ENCODE data around the gene CPD. TPM values are rescaled to one million over a fixed set of nuclear protein-coding genes. Genes with fewer than 3 reads are reported as not detected.

CPD gene
- total RNA-seq, 2 donors from 2014 or later, result 55.2 to 109 TPM

DNA sequence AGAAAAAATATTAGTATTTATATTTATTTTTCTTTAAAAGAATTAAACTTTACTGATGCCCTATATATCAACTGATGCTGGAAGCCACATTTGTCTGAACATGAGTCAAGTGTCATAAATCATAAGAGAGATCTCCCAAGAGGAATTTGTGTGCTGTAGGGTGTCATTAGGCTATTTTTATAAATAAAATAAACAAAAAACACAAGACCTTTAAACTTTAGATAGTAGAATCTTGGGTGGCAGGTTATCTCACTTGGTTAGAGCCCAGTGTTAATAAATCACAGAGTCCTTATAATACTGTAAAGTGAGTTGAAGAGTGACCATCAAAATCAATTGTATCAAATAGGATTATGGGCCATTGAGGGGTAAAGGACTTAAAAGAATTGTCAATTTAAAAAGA is 21.3 kb upstream of the CPD start:
- Histone ChIP-seq H3K4me3 (no peak overlapping the region), H3K27ac (no peak overlapping the region), H3K9me3 (peaks cover 8% of the 10 kb centered on the region), H3K4me1 (ENCODE audit: control insufficient read depth in 1 of 2, low read depth in 2 of 2) (no peaks in the 10 kb centered on the region), H3K27me3 (replicated peaks; ENCODE audit: insufficient read depth) (no peaks in the 10 kb centered on the region), H3K36me3 (no peaks in the 10 kb centered on the region)
- TF ChIP-seq, protein P1, sequence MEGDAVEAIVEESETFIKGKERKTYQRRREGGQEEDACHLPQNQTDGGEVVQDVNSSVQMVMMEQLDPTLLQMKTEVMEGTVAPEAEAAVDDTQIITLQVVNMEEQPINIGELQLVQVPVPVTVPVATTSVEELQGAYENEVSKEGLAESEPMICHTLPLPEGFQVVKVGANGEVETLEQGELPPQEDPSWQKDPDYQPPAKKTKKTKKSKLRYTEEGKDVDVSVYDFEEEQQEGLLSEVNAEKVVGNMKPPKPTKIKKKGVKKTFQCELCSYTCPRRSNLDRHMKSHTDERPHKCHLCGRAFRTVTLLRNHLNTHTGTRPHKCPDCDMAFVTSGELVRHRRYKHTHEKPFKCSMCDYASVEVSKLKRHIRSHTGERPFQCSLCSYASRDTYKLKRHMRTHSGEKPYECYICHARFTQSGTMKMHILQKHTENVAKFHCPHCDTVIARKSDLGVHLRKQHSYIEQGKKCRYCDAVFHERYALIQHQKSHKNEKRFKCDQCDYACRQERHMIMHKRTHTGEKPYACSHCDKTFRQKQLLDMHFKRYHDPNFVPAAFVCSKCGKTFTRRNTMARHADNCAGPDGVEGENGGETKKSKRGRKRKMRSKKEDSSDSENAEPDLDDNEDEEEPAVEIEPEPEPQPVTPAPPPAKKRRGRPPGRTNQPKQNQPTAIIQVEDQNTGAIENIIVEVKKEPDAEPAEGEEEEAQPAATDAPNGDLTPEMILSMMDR (IDR thresholded peaks at IDR 0.05), result no peak
- DNase-seq (ENCODE audit: low spot score) (no peak), ATAC-seq (ENCODE audit: insufficient number of reproducible peaks, low FRiP score, low read depth) (no peak)

DNA sequence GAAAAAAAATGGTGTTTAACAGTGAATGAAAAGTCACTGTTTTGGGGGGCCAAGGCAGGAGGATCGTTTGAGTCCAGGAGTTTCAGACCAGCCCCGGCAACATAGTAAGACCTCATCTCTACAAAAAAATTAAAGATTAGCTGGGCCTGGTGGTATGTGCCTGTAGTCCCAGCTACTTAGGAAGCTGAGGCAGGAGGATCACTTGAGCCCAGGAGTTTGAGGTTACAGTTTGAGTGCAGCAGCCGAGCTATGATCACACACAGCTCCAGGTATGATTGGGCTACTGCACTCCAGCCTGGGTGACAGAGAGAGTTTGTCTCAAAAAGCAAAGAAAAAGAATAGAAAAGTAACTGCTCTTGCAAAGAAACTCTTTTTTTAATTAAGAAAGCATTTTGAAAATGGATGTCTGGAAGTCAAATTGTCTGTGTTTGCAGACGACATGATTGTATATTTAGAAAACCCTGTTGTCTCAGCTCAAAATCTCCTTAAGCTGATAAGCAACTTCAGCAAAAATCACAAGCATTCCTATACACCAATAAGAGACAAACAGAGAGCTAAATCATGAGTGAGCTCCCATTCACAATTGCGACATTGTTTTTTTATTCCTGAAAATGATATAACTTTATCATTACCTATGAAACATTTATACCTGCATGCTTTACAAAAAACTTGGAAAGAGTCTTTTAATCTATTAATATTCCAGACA is 20.5 kb upstream of the CPD start:
- no peaks in the 10 kb centered on the region for H3K36me3 ChIP-seq
- no peaks in the 10 kb centered on the region for H3K4me1 ChIP-seq (ENCODE audit: control insufficient read depth in 1 of 2, low read depth in 2 of 2)
- no peak overlapping the region for H3K4me3 ChIP-seq
- ATAC-seq (ENCODE audit: insufficient number of reproducible peaks, low FRiP score, low read depth) (no peak), DNase-seq (ENCODE audit: low spot score) (no peak)
- TF ChIP-seq, protein P1 (IDR thresholded peaks at IDR 0.05), result no peak
- H3K27ac ChIP-seq, result no peak overlapping the region
- no peaks in the 10 kb centered on the region for H3K27me3 ChIP-seq (replicated peaks; ENCODE audit: insufficient read depth)
- peaks cover 9% of the 10 kb centered on the region for H3K9me3 ChIP-seq

DNA sequence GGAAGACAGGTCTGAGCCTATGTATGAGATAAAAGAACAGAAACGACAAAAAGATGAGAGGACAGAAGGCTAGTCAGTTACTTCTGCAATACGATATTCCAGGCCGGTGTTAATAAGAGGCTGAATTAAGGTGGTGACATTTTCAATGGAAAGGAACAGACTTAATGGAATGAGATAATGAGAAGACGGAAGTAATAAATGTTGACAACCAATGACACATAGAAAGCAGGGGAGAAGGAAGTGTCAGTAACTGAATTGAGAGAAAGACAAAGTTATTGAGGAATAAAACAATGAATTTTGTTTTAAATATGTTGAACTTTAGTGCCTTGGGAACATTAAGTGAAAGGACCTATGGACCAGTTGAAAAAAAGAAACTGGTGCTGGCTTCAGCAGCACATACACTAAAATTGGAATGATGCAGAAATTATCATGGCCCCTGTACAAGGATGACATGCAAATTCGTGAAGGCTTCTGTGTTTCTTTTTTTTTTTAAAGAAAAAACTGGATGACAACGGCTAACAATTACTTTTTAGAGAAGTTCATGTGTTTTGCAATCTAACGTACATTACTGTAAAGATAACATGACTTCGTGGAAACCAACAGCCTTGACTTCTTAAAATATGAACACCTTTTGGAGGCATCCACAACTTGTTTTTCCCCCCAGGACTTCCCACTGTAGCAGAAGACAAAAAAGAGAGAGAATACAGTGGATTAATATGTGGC is 18.5 kb upstream of the CPD start:
- no peak for ATAC-seq (ENCODE audit: insufficient number of reproducible peaks, low FRiP score, low read depth)
- no peak overlapping the region for H3K27ac ChIP-seq
- H3K27me3 ChIP-seq (replicated peaks; ENCODE audit: insufficient read depth), result no peaks in the 10 kb centered on the region
- no peak overlapping the region for H3K4me3 ChIP-seq
- no peak for DNase-seq (ENCODE audit: low spot score)
- peaks cover 9% of the 10 kb centered on the region for H3K9me3 ChIP-seq
- H3K36me3 ChIP-seq, result no peaks in the 10 kb centered on the region
- H3K4me1 ChIP-seq (ENCODE audit: control insufficient read depth in 1 of 2, low read depth in 2 of 2), result no peaks in the 10 kb centered on the region
- TF ChIP-seq, protein P1 (IDR thresholded peaks at IDR 0.05), result no peak

DNA sequence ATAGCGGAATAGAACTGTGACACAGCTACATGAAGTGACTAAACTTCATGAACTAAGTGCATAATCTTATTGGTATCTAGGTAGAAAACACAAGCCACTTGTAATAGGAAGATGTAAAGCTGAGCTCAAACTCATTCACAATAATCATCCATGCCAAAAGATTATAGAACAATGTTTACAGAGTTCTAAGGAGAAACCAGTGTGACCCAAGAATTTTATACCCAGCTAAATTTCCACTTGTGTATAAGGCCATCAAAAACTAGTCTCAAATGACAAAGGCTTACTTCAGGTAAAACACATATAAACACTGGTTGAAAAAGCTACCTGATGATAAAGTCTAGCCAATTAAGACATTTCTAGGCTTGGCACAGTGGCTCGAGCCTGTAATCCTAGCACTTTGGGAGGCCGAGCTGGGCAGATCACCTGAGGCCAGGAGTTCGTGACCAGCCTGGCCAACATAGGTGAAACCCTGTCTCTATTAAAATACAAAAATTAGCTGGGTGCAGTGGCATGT is 16.9 kb upstream of the CPD start:
- TF ChIP-seq, protein P1 (IDR thresholded peaks at IDR 0.05), result no peak
- Histone ChIP-seq H3K27ac (no peak overlapping the region), H3K4me3 (no peak overlapping the region), H3K9me3 (peaks cover 9% of the 10 kb centered on the region), H3K36me3 (no peaks in the 10 kb centered on the region), H3K27me3 (replicated peaks; ENCODE audit: insufficient read depth) (no peaks in the 10 kb centered on the region), H3K4me1 (ENCODE audit: control insufficient read depth in 1 of 2, low read depth in 2 of 2) (no peaks in the 10 kb centered on the region)
- ATAC-seq (ENCODE audit: insufficient number of reproducible peaks, low FRiP score, low read depth) (no peak), DNase-seq (ENCODE audit: low spot score) (no peak)

DNA sequence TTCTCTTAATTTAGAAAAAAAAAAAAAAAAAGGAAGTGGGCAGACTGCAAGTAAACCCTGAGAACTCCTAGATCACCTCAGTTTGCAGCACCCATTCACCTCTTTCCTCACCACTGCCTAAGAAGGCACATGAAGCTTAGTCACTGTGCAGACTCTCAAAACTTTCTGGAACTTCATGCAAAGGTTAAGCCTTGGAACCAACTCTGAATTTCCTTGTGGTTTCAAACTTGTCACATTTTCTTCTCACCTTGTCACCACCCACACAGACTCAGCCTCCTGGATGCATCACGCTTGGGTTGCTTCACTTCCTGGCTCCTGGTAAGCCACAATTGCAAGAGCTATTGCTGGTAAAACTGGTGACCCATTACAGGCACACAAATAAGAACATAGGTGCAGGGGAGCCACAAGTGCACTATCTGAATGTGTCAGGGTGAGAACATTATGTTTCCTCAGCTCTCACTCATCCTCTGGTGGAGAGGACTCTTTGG is 15.0 kb upstream of the CPD start:
- DNase-seq (ENCODE audit: low spot score) (no peak), ATAC-seq (ENCODE audit: insufficient number of reproducible peaks, low FRiP score, low read depth) (no peak)
- Histone ChIP-seq H3K27me3 (replicated peaks; ENCODE audit: insufficient read depth) (no peaks in the 10 kb centered on the region), H3K9me3 (peaks cover 9% of the 10 kb centered on the region), H3K4me1 (ENCODE audit: control insufficient read depth in 1 of 2, low read depth in 2 of 2) (no peaks in the 10 kb centered on the region), H3K36me3 (no peaks in the 10 kb centered on the region), H3K4me3 (no peak overlapping the region), H3K27ac (no peak overlapping the region)
- TF ChIP-seq, protein P1 (IDR thresholded peaks at IDR 0.05), result no peak

Data from thoracic aorta (tissue), 2 donors.